Lower lobe of right lung (tissue), 2 donors: ENCODE results near the gene CFAP210. TPM values are rescaled to one million over a fixed set of nuclear protein-coding genes. Genes with fewer than 3 reads are reported as not detected.
"Not testable (repeated sequence)": the region's sequence is repeated elsewhere in the genome, so short reads cannot be mapped to it uniquely, and the experiment has no call there.

Source experiments
- ATAC-seq, 2 donors: fragments of 200-7000 bp; cut with Tn5 transposase; one replicate each; pipeline ENCODE4 v1.9.1; 2020 to 2022; ENCODE audit warnings: mild to moderate bottlenecking in 2 of 2, moderate library complexity in 2 of 2
- DNase-seq: peaks from one replicate; pipeline ENCODE4 v3.0.0-alpha.2; 2020
- H3K27ac ChIP-seq: fragments of 200-600 bp; one replicate; pipeline ENCODE4 v1.8.0; 2022
- H3K27me3 ChIP-seq: fragments of 200-600 bp; one replicate; pipeline ENCODE4 v1.8.0; 2022; ENCODE audit warnings: low read depth
- H3K36me3 ChIP-seq: fragments of 200-600 bp; one replicate; pipeline ENCODE4 v1.8.0; 2022; ENCODE audit warnings: mild to moderate bottlenecking
- H3K4me1 ChIP-seq: fragments of 200-600 bp; one replicate; pipeline ENCODE4 v1.8.0; 2022
- H3K4me3 ChIP-seq: fragments of 200-600 bp; one replicate; pipeline ENCODE4 v1.8.0; 2022; ENCODE audit warnings: mild to moderate bottlenecking
- H3K9me3 ChIP-seq: fragments of 200-600 bp; one replicate; pipeline ENCODE4 v1.8.0; 2022
- intact Hi-C: fragments of 100-400 bp; cut with DNase I; formaldehyde crosslinking; loops from one replicate; pipeline ENCODE4 v1.11.0; 2022
- total RNA-seq: library from RNA; stranded (reverse); fragmentation: NEBNext Ultra II Directional; extraction: Animal tissue kit (Norgen Biotek cat#: 25700); gene quantifications from one replicate; pipeline ENCODE4 v1.2.1, GENCODE V29; 2021
- TF ChIP-seq, protein P1 (sequence below): fragments of 200-600 bp; IDR thresholded peaks from one replicate; pipeline ENCODE4 v1.8.0; 2022; ENCODE audit warnings: antibody characterized with exemption, mild to moderate bottlenecking
- donor health status: DM: no; HTN: yes; CAD: no; lungs with severe emphysema.

The CFAP210 gene
- total RNA-seq, 1 donor from 2014 or later, result 0.95 TPM

DNA sequence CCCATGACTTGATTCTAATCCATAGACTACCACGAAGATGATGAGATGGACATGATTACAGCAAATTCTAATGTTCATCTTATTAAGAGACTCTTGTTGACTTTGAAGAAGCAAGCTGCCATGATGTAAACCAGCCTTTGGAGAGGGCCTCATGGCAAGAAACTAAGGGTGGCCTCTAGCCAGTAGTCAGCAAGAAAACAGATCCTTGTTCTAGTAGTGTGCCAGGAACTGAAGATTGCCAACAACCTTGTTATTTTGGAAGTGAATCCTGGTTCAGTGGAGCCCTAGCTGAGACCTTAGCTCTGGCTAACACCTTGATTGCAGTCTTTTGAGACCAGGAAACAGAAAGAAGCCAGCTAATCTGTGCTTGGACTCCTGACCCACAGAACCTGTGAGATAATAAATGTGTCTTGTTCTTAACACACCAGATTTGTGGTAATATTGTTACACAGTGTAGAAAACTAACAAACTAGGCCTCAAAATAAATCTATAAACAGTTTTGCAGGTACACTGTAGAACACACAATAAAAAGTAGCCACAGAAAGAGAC, 10.0 kb upstream of the CFAP210 start:
- TF ChIP-seq, protein P1, sequence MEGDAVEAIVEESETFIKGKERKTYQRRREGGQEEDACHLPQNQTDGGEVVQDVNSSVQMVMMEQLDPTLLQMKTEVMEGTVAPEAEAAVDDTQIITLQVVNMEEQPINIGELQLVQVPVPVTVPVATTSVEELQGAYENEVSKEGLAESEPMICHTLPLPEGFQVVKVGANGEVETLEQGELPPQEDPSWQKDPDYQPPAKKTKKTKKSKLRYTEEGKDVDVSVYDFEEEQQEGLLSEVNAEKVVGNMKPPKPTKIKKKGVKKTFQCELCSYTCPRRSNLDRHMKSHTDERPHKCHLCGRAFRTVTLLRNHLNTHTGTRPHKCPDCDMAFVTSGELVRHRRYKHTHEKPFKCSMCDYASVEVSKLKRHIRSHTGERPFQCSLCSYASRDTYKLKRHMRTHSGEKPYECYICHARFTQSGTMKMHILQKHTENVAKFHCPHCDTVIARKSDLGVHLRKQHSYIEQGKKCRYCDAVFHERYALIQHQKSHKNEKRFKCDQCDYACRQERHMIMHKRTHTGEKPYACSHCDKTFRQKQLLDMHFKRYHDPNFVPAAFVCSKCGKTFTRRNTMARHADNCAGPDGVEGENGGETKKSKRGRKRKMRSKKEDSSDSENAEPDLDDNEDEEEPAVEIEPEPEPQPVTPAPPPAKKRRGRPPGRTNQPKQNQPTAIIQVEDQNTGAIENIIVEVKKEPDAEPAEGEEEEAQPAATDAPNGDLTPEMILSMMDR, result no peak
- Histone ChIP-seq H3K27me3 (no peaks in the 10 kb centered on the region), H3K9me3 (no peaks in the 10 kb centered on the region), H3K27ac (no peak overlapping the region), H3K4me1 (no peaks in the 10 kb centered on the region), H3K4me3 (no peak overlapping the region), H3K36me3 (peaks cover 1% of the 10 kb centered on the region)
- DNase-seq (no peak), ATAC-seq (no peak)
- intact Hi-C loops, result no loop called here

DNA sequence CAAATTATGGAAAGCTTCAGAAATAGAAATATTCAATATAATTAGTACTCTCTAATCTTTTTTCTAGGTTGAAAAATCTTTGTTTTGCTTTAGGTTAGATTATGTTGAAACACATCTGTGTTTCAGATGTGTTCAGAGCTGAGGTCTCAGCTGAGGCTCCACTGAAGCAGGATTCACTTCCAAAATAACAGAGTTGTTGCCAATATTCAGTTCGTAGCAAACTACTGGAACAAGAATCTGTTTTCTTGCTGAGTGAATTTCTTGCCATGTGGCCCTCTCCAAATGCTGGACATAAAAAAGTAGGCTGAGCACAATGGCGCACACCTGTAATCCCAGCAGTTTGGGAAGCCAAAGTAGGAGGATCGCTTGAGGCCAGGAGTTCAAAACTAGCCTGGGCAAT, 8.8 kb upstream of the CFAP210 start:
- no peak for ATAC-seq
- no peak for DNase-seq
- intact Hi-C loops, result no loop called here
- Histone ChIP-seq H3K9me3 (no peaks in the 10 kb centered on the region), H3K4me1 (no peaks in the 10 kb centered on the region), H3K4me3 (no peak overlapping the region), H3K36me3 (peaks cover 7% of the 10 kb centered on the region), H3K27me3 (no peaks in the 10 kb centered on the region), H3K27ac (no peak overlapping the region)
- TF ChIP-seq, protein P1, result no peak

DNA sequence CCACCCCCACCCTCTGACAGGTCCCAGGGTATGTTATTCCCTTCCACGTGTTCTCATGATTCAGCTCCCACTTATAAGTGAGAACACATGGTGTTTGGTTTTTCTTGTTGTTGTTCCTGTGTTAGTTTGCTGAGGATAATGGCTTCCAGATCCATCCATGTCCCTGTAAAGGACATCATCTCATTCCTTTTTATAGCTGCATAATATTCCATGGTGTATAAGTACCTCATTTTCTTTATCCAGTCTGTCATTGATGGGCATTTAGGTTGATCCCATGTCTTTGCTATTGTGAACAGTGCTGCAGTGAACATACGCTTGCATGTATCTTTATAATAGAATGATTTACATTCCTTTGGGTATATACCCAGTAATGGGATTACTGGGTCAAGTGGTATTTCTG, 5.0 kb upstream of the CFAP210 start:
- DNase-seq, H3K27me3 ChIP-seq, intact Hi-C loops, H3K36me3 ChIP-seq, H3K4me3 ChIP-seq, ATAC-seq, H3K9me3 ChIP-seq, H3K27ac ChIP-seq, H3K4me1 ChIP-seq: not testable (repeated sequence)

DNA sequence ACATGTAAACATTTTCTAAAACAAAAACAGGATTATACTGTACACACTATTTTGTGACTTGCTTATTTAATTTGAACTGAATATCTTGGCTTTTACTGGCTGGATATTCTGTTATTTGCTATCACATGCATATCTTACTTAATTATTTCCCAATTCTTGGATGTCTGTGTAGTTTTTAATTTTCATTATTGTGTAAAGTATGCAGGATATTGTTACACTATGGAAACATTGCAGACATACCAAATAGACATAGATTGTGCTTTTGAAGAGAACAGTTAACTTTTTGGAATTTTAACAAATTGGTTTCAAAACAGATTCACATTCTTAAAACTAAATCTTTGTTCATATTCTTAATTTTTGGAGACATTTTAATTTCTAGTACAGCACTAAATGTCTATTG, 2.2 kb upstream of the CFAP210 start:
- Histone ChIP-seq H3K9me3 (no peaks in the 10 kb centered on the region), H3K4me1 (peaks cover 15% of the 10 kb centered on the region), H3K4me3 (no peak overlapping the region), H3K27ac (no peak overlapping the region), H3K36me3 (peaks cover 7% of the 10 kb centered on the region), H3K27me3 (no peaks in the 10 kb centered on the region)
- ATAC-seq, result no peak
- intact Hi-C loops, result no loop called here
- DNase-seq, result no peak
- TF ChIP-seq, protein P1, result no peak

DNA sequence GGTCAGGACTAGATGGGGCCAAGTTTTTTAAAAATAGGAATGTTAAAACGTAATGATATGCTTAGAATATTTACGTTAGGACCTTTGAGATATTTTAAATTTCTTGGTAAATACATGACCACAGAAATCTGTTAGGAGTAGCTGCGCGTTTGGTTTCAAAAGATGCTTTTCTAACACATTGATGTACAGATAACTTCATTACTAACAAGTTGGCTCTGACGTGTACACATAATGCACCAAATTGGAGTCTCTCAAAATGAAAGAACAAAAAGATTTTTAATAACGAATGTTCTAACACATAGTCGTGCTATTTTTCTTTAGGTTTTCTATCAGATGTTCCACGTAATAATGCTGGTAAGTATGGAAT, 672 bp upstream of the CFAP210 start:
- ATAC-seq, result no peak
- Histone ChIP-seq H3K4me1 (peaks cover 15% of the 10 kb centered on the region), H3K27me3 (no peaks in the 10 kb centered on the region), H3K9me3 (no peaks in the 10 kb centered on the region), H3K27ac (peak overlapping the region; percentile 97), H3K36me3 (peaks cover 7% of the 10 kb centered on the region), H3K4me3 (peak overlapping the region; percentile 83)
- TF ChIP-seq, protein P1, result no peak
- intact Hi-C loops, result no loop called here
- DNase-seq, result no peak

DNA sequence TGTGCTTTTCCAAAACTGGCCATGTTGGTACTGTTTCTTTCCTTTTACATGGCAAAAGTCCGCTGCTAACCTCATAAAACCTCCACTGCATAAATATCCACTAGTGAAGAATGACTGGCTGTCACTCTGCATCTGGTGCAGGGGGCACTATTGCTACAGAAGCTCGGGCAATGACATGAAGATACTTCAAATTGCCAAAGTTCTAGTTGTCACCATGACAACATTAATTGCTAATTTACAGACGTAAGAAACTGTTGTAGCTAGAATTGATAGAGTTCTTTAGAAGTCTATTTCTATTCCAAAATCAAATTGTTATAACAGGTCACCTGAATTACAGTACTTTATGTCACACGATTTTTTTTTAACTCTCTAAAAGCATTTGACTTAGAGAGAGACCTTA, 845 bp downstream of the CFAP210 start:
- DNase-seq (no peak), ATAC-seq (peak in 1 of 2 donors; percentile 31)
- intact Hi-C loops, result no loop called here
- Histone ChIP-seq H3K4me3 (peak overlapping the region; percentile 83), H3K36me3 (no peaks in the 10 kb centered on the region), H3K27me3 (no peaks in the 10 kb centered on the region), H3K4me1 (peaks cover 15% of the 10 kb centered on the region), H3K9me3 (no peaks in the 10 kb centered on the region), H3K27ac (peak overlapping the region; percentile 97)
- TF ChIP-seq, protein P1, result peak; percentile 21
